Endothelial cell of umbilical vein (primary cell): ENCODE measurements around the gene PGD. TPM values are rescaled to one million over a fixed set of nuclear protein-coding genes. Genes with fewer than 3 reads are reported as not detected.

Experiments used
- BruUV-seq: library from RNA; stranded (reverse); fragments of 400-500 nt; replicated peaks from 2 replicates; lab custom pipeline; 2021; lab: Mats Ljungman, UMichigan
- CTCF ChIA-PET: fragments of 300-600, 350-600 bp; sonication (Branson Sonifier 250); formaldehyde crosslinking; loops from one replicate; lab custom pipeline; 2021; ENCODE audit warnings: antibody characterized with exemption, inconsistent platforms; lab: Charles Lee
- POLR2A ChIA-PET: fragments of 300-600, 350-600 bp; sonication (Branson Sonifier 250); formaldehyde crosslinking; loops from one replicate; lab custom pipeline; 2021; ENCODE audit warnings: antibody characterized with exemption, inconsistent platforms; lab: Charles Lee
- DNase-seq: peaks from one replicate; pipeline ENCODE4 v3.0.0-alpha.2; 2011; ENCODE audit warnings: low read depth, low spot score
- FAIRE-seq: peaks from 2 replicates; lab custom pipeline; 2011; peaks lifted over from hg19 to GRCh38; lab: Jason Lieb, UNC
- H2AFZ ChIP-seq: 2 replicates; pipeline ENCODE4 v1.6.0; 2012; ENCODE audit warnings: low read depth, low read length, control low read depth, inconsistent platforms
- H3K27ac ChIP-seq: 2 replicates; pipeline ENCODE4 v1.5.1; 2011; ENCODE audit warnings: low read depth, mild to moderate bottlenecking, control low read depth, low read length, moderate library complexity; ENCODE audit not compliant: insufficient read depth
- H3K27me3 ChIP-seq, 2 experiments: 2 replicates each; pipeline versions ENCODE4 v1.6.0 to v1.6.1; 2011; ENCODE audit warnings: low read length in 2 of 2, mixed read lengths in 1 of 2; ENCODE audit not compliant: control insufficient read depth in 2 of 2, insufficient read depth in 2 of 2
- H3K36me3 ChIP-seq, 2 experiments: 2 replicates in 1 of 2; 3 replicates in 1 of 2; pipeline ENCODE4 v1.5.1; 2011; ENCODE audit warnings: low read length in 2 of 2, mild to moderate bottlenecking in 1 of 2, moderate library complexity in 1 of 2; ENCODE audit not compliant: control insufficient read depth in 2 of 2, insufficient read depth in 2 of 2; ENCODE audit errors: extremely low read depth in 1 of 2
- H3K4me1 ChIP-seq: 3 replicates; pipeline ENCODE4 v1.5.1; 2011; ENCODE audit warnings: mild to moderate bottlenecking, low read length; ENCODE audit not compliant: control insufficient read depth, insufficient read depth; ENCODE audit errors: extremely low read depth
- H3K4me2 ChIP-seq: 2 replicates; pipeline ENCODE4 v1.6.1; 2011; ENCODE audit warnings: low read length, control low read depth, mixed read lengths; ENCODE audit not compliant: insufficient read depth
- H3K4me3 ChIP-seq, 3 experiments: fragments of 200-600 bp in 1 of 3; sonication (generic), shearing (Covaris generic) in 1 of 3; replicated peaks in 1 of 3; 2 replicates each; pipeline ENCODE4 v1.5.1; 2011 to 2016; ENCODE audit warnings: control low read depth in 3 of 3, low read length in 3 of 3, mild to moderate bottlenecking in 2 of 3, inconsistent platforms in 1 of 3, low read depth in 1 of 3, moderate library complexity in 1 of 3; ENCODE audit not compliant: insufficient read depth in 1 of 3
- H3K79me2 ChIP-seq: 2 replicates; pipeline ENCODE4 v1.6.0; 2012; ENCODE audit warnings: low read length, inconsistent platforms; ENCODE audit not compliant: control insufficient read depth, insufficient read depth
- H3K9ac ChIP-seq: replicated peaks from 2 replicates; pipeline ENCODE3; 2011; ENCODE audit warnings: low read length, control low read depth; ENCODE audit not compliant: insufficient read depth; ENCODE audit errors: extremely low read depth
- H3K9me1 ChIP-seq: replicated peaks from 3 replicates; pipeline ENCODE4 v1.6.0; 2011; ENCODE audit warnings: mild to moderate bottlenecking, low read length; ENCODE audit not compliant: control insufficient read depth, insufficient read depth; ENCODE audit errors: extremely low read depth
- H3K9me3 ChIP-seq: replicated peaks from 2 replicates; pipeline ENCODE4 v1.5.1; 2012; ENCODE audit warnings: low read length, inconsistent platforms; ENCODE audit not compliant: control insufficient read depth, insufficient read depth
- H4K20me1 ChIP-seq: replicated peaks from 2 replicates; pipeline ENCODE3; 2011; ENCODE audit warnings: mild to moderate bottlenecking, low read length; ENCODE audit not compliant: control insufficient read depth, insufficient read depth; ENCODE audit errors: extremely low read depth
- FOS ChIP-seq: IDR thresholded peaks from 2 replicates; pipeline ENCODE4 v1.6.1; 2011; ENCODE audit warnings: mild to moderate bottlenecking, low read length, moderate library complexity, borderline replicate concordance; ENCODE audit not compliant: insufficient read depth
- MAX ChIP-seq: IDR thresholded peaks from 2 replicates; pipeline ENCODE4 v1.6.1; 2011; ENCODE audit not compliant: insufficient read depth, insufficient read length
- MYC ChIP-seq: IDR thresholded peaks from one replicate; pipeline ENCODE4 v1.6.1; 2011; ENCODE audit warnings: mild to moderate bottlenecking, low read depth, low read length
- POLR2A ChIP-seq: IDR thresholded peaks from 2 replicates; pipeline ENCODE4 v1.6.1; 2012; ENCODE audit warnings: low read depth, mild to moderate bottlenecking, control low read depth, low read length
- POLR2AphosphoS5 ChIP-seq: IDR thresholded peaks from 2 replicates; pipeline ENCODE4 v1.6.1; 2012; ENCODE audit warnings: low read depth, mild to moderate bottlenecking, control low read depth, low read length, moderate library complexity; ENCODE audit not compliant: insufficient read depth
- dilution Hi-C: fragments of 300-500 bp; cut with MboI; formaldehyde crosslinking; loops from one replicate; pipeline ENCODE4 v1.15.0; 2019; ENCODE audit warnings: low sequenced_read_pairs; ENCODE audit not compliant: extremely low pct_ligation_motif_present
- intact Hi-C: fragments of 100-400 bp; cut with micrococcal nuclease; formaldehyde crosslinking; loops from one replicate; pipeline ENCODE4 v1.10.0; 2022
- polyA plus RNA-seq, 4 experiments: library from polyadenylated mRNA; depleted of rRNA in 3 of 4; stranded (reverse) in 3 of 4; unstranded in 1 of 4; fragments of >200 nt; gene quantifications; 2 replicates each; pipeline versions ENCODE4 v1.2.1 to v1.2.3, GENCODE V29; 2011 to 2012; ENCODE audit warnings: missing spikeins in 1 of 4
- total RNA-seq: library from RNA; stranded (reverse); gene quantifications from 2 replicates; pipeline ENCODE4 v1.2.3, GENCODE V29; 2021
- TF ChIP-seq, protein P1 (sequence below), 2 donors: IDR thresholded peaks; 1 replicate in 1 of 2; 2 replicates in 1 of 2; pipeline ENCODE4 v1.5.1; 2011; ENCODE audit warnings: low read length in 2 of 2, mild to moderate bottlenecking in 2 of 2, moderate library complexity in 2 of 2, control low read depth in 1 of 2, inconsistent platforms in 1 of 2, low read depth in 1 of 2; ENCODE audit not compliant: insufficient read depth in 1 of 2; ENCODE audit errors: extremely low read depth in 1 of 2

The PGD gene
- total and polyA plus RNA-seq, 2 donors (not counting 3 experiments of a cell fraction or from before 2014, with no cell fraction given) = 196 to 303 TPM

DNA sequence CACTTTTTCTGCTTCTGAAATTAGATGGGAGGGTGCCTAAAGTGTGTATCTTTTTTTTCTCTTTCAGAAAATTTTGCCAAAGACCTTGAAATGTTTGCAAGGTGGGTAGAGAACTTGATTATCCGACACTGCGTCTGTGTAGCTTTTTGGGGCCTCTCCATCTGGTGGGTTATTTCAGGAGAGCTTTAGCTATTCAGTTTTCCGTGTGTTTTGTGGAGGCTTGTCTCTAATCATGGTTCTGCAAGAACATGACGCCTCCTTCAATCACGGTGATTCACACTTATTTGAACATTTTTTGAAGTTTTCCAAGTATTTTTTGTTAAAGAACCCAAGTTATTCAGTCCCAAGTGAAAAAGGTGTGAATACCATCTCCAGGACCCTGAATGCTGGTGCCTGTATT lies 35.7 kb downstream of the PGD start:
- no peak overlapping the region for H3K27ac ChIP-seq
- no peaks in the 10 kb centered on the region for H3K36me3 ChIP-seq
- H3K9me3 ChIP-seq = no peaks in the 10 kb centered on the region
- dilution Hi-C loops = no loop called here
- TF ChIP-seq POLR2A = no peak
- TF ChIP-seq MAX = no peak
- no peak for TF ChIP-seq MYC
- TF ChIP-seq, protein P1, sequence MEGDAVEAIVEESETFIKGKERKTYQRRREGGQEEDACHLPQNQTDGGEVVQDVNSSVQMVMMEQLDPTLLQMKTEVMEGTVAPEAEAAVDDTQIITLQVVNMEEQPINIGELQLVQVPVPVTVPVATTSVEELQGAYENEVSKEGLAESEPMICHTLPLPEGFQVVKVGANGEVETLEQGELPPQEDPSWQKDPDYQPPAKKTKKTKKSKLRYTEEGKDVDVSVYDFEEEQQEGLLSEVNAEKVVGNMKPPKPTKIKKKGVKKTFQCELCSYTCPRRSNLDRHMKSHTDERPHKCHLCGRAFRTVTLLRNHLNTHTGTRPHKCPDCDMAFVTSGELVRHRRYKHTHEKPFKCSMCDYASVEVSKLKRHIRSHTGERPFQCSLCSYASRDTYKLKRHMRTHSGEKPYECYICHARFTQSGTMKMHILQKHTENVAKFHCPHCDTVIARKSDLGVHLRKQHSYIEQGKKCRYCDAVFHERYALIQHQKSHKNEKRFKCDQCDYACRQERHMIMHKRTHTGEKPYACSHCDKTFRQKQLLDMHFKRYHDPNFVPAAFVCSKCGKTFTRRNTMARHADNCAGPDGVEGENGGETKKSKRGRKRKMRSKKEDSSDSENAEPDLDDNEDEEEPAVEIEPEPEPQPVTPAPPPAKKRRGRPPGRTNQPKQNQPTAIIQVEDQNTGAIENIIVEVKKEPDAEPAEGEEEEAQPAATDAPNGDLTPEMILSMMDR (IDR thresholded peaks at IDR 0.05; ENCODE audit: extremely low read depth in 1 of 2, insufficient read depth in 1 of 2, low read depth in 1 of 2, low read length in 2 of 2) = no peak
- no peak for TF ChIP-seq POLR2AphosphoS5
- TF ChIP-seq FOS = no peak
- peaks cover 13% of the 10 kb centered on the region for H3K4me1 ChIP-seq
- FAIRE-seq (no peak), DNase-seq (no peak)
- no peak overlapping the region for H3K4me3 ChIP-seq
- no peaks in the 10 kb centered on the region for H3K79me2 ChIP-seq
- H3K27me3 ChIP-seq = no peaks in the 10 kb centered on the region
- no peak overlapping the region for H2AFZ ChIP-seq
- no peak overlapping the region for H3K9ac ChIP-seq
- intact Hi-C loops = no loop called here
- no peak overlapping the region for H3K4me2 ChIP-seq
- CTCF ChIA-PET = interaction anchor here (0.6 to 1.6 kb wide), 3 partner anchors 56 to 61 kb away, joined by 3 to 4 read pairs (median 3); no protein-coding TSS in a partner anchor
- POLR2A ChIA-PET = no interaction called here
- no TSS peak for BruUV-seq
- H4K20me1 ChIP-seq = no peaks in the 10 kb centered on the region
- H3K9me1 ChIP-seq = no peaks in the 10 kb centered on the region
